Ishikawa (cell line): ENCODE results near the gene BACH2.

Source experiments
- EGR1 ChIP-seq: IDR thresholded peaks from 2 replicates; pipeline ENCODE4 v1.6.1; 2012
- EP300 ChIP-seq: IDR thresholded peaks from 2 replicates; pipeline ENCODE4 v1.6.1; 2012; ENCODE audit warnings: borderline replicate concordance
- NFIC ChIP-seq: IDR thresholded peaks from 2 replicates; pipeline ENCODE4 v1.6.1; 2012
- YY1 ChIP-seq: IDR thresholded peaks from 2 replicates; pipeline ENCODE4 v1.6.1; 2012; ENCODE audit warnings: low read depth
- TF ChIP-seq, protein P1 (sequence below): IDR thresholded peaks from 2 replicates; pipeline ENCODE4 v1.6.1; 2012; ENCODE audit warnings: low read depth, mild to moderate bottlenecking
- TF ChIP-seq, protein P2 (sequence below): IDR thresholded peaks from 2 replicates; pipeline ENCODE4 v1.6.1; 2012

DNA sequence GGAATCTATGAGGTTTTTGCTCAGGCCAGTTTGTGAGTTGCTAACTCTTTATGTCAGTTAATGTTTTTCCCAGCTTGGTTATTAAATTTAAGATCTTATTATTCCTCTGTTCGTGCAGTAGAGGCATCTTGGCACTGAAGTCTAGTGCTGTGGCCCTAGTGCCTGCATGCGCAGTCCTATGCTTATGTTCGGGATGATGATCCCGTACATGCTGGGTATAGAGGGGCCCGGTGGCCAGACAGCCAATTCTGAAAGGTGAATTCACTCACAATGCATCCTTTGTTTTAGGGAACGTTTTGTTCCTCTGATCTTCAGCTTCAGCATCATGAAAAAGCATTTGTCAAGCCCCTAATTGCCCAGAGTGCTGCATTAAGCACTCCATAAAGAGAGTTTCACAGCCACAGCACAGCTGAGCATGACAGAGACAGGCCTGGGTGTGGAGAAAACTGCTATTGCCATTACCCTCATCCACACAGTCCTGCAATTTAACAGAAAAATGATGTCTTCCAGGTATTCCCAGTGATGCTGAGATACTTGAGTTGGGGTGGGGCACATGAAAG lies 39.8 kb upstream of the BACH2 start:
- TF ChIP-seq EGR1, result no peak
- no peak for TF ChIP-seq NFIC
- no peak for TF ChIP-seq YY1
- no peak for TF ChIP-seq EP300
- TF ChIP-seq, protein P1, sequence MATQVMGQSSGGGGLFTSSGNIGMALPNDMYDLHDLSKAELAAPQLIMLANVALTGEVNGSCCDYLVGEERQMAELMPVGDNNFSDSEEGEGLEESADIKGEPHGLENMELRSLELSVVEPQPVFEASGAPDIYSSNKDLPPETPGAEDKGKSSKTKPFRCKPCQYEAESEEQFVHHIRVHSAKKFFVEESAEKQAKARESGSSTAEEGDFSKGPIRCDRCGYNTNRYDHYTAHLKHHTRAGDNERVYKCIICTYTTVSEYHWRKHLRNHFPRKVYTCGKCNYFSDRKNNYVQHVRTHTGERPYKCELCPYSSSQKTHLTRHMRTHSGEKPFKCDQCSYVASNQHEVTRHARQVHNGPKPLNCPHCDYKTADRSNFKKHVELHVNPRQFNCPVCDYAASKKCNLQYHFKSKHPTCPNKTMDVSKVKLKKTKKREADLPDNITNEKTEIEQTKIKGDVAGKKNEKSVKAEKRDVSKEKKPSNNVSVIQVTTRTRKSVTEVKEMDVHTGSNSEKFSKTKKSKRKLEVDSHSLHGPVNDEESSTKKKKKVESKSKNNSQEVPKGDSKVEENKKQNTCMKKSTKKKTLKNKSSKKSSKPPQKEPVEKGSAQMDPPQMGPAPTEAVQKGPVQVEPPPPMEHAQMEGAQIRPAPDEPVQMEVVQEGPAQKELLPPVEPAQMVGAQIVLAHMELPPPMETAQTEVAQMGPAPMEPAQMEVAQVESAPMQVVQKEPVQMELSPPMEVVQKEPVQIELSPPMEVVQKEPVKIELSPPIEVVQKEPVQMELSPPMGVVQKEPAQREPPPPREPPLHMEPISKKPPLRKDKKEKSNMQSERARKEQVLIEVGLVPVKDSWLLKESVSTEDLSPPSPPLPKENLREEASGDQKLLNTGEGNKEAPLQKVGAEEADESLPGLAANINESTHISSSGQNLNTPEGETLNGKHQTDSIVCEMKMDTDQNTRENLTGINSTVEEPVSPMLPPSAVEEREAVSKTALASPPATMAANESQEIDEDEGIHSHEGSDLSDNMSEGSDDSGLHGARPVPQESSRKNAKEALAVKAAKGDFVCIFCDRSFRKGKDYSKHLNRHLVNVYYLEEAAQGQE, result no peak
- TF ChIP-seq, protein P2, sequence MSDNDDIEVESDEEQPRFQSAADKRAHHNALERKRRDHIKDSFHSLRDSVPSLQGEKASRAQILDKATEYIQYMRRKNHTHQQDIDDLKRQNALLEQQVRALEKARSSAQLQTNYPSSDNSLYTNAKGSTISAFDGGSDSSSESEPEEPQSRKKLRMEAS, result no peak
